NCI-H2029 treated with DMSO at 0.1 percent for 48 hours (cell line): Measurements from ENCODE around the gene AUTS2.

Experiments used
- DNase-seq: peaks from one replicate; lab custom pipeline; 2025; lab: John Stamatoyannopoulos, UW

Gene AUTS2

DNA sequence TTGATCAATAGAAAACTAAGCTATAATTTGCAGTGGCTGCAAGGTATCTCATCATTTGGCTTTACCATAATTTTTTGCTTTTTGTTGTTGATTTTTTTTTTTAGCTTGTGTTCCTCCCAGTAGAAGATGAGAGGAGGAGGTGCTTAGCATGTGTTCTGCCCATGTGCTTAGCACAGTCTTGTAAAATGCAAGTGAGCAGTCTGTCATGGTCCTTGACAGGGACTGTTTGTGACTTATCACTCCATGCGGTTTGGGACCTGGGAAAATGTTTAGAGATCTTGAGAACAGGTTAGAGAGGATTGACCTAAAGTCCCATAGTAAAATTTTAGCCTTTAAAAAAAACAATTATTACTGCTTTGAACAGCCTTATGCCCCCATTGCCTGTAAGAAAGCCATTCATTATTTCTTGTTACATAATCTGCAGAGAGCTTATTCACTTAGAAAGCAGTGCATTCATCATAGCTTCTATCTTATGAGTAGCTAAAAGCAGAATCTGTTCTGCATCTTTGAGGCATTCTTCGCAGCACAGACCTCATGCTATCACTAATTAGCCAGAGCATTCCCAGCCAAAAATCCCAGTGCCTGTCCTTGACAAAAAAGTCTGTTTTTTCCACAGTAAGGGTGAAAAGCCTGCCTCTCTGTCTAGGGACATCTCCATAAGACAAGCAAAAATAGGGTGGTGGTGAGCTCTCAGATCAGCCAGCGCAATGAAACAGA is 784.9 kb downstream of the AUTS2 start:
- no peak for DNase-seq

DNA sequence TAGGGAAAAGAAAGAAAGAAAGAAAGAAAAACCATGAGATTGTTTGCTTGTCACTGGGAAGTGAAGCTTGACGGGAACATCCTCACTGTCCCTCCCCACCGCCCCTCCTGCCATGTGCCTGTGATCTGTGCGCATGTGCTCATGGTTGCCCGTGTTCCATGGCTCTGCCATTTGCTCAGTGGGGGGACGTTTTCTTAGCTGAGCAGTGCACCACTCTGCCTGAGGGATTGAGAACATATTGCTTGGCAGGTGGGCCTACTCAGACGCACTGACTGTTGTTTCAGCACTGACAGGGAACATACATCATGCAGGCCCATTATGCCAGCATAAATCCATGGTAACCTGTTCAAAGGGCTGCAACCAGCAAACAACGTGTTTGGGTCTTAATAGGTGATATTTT is 785.7 kb downstream of the AUTS2 start:
- no peak for DNase-seq

DNA sequence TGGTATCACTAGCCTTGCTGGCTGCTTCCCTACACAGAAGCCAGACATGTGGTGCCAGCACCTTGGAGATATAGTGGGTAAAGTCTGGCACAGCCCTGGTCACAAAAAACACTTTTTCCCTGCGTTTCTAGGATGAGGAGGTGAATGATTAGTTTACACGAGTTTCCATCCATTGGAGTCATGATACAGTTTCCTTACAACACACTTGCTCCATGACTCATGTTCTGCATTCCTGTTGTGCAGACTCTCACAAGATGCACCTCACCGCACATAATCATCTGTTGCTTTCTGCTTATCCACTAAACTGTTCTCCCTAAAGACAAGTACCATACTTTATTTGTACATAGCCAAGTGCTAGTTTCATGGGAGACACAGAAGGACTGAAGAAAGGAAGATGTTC is 786.6 kb downstream of the AUTS2 start:
- no peak for DNase-seq

GRCh38 chr7:70387217-70387616 is 788.9 kb downstream of the AUTS2 start:
- no peak for DNase-seq

- DNase-seq = no peak
Measured at GRCh38 chr7:70389531-70390151, 791.4 kb downstream of the AUTS2 start.

- DNase-seq = no peak
Measured at GRCh38 chr7:70390251-70390650, 792.0 kb downstream of the AUTS2 start.

DNA sequence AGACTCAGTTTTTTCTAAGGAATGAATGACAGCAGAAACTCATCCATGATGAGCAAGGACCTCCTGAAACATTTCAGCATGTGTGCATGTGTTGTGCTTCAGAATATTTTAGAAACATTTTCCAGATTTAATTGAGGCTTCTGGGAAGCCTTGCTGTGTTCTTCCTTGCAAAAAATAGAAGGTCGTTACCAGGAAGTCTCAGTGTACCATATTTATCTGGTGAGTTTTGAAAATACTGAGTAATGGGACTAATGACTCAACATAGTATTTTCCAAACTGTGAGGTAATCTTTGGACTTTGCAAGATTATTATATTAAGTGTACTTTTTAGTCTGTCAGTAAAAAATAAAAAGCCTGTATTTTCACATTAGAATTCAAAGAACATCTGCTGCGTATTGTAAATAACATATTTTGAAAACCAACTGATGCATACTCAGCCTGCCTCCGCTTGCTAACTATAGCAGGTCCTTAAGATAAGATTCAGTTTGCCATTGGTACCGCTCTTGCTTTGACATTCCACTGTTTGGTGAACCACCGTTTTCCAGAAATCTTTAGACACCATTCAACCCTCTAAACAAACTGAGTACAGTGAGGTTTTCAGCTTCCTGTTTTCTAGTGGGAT is 794.1 kb downstream of the AUTS2 start:
- no peak for DNase-seq

DNA sequence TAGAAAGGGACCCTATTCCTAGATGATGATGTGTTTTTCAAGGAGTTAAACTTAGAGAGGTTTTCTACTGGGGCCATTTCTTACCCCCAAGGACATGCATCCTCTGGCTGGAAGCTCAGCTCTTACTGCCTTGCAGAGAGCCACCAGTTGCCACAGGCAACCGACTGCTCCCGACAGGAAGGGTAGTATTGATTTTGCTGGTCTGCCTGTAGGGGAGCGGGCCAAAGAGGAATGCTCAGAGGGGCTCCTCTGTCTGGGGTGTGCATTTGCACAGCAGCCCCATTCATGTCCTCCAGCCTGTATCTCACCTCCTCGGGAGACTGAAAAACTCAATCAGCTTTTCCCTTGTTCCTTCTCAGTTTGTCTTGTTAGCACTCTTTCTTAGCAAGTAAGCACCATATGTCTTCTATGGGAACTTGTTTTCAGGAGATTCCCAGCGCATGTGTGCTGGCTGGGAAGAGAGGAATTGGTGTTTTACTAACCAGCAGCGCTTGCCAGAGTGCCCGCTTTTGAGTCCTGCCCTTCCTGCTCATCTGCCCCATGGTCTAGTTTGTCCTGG is 794.7 kb downstream of the AUTS2 start:
- no peak for DNase-seq

- DNase-seq = no peak
Measured at GRCh38 chr7:70393956-70394355, 795.7 kb downstream of the AUTS2 start.

DNA sequence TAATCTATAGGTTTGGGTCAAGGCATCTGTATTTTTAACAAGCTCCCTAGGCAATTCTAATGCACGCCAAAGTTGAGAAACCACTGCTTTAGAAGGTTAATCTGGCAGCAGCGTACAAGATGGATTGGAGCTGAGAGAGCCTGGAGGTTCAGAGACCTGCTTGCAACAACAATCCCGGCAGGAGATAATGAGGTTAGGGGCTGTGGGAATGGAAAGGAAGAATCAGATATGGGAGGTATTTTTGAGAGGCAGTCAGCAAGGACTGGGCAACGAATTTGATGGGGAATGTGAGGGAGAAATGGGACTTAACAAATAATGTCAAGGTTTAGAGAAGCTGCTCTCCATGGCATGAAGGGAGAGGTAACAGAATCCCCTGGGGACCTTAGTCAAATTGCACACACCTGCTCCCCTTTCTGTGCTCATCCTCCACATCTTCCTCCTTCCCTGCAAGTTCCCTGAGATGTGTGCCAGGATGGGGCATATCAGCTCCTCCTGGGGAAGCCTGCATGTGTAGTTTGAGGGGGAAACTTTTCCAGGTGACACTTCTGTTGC is 802.6 kb downstream of the AUTS2 start:
- no peak for DNase-seq

DNA sequence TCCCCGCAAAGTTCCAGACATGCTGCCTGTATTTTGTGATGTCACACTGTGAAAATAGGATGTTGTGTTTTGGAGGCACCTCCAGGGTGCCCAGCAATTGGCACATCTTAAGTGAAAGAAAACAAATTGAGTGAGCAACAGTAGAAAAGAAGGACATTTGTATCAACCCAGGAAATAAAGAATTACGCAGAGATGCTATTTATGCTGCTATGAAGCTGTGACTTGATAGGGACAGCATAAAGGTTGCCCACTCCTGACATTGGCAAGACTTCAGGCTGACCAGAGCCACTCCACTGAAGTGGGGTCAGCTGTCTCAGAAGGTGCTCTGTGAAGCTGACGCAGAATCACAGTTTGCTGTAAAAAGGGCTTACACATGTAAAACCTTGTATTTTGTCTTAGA is 803.8 kb downstream of the AUTS2 start:
- no peak for DNase-seq

DNA sequence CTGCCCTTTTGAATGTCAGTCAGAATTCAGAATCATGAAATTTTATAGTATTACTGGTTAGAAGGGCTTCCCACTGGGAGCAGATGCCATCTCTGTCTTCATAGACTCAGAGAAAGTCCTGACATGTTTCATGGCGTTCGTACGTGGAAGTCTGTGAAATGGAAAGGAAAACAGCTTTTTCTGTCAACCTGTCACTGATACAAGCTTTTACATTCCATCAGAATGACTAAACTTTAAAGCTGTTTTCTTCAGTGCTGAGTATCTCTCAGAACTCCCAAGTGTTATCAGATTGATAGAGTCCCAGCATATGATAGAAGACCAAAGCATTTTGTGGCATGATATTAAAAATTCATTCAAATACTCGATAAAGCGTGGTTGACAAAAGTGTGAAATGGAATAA is 807.0 kb downstream of the AUTS2 start:
- no peak for DNase-seq

DNA sequence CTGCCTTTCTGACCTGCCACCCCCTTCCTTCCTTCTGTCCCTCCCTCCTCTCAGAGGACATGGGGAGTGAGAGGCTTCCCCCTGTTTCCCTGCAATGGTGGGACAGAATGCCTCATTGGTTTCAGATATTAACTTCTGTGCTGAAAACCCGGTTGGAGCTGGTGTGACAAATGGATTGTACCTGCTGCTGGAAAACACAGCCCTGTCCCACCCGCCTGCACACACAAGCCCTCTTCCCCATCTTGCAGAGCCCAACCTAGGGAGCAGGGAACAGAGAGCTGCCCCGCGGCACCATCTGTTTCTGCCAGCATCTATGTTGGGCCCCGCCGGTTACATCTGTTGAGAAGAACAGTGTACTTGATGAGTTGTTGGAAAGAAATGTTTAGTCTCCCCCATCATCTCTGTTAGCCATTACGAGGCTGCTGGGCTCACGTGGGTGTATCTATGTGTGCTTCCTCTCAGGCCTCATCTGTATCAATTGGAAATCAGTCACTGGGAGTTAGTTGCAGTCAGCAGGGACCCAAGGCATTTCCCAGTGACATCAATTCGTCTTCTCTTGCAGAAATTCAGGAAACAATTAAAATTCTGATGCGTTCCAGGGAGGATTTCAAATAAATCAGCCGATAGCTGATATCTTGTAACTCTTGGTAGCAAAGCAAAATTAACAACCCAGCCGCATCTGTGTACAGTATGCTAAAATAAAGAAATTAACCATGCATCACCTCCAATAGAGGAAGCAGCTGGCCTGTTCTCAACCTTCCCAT is 808.1 kb downstream of the AUTS2 start:
- no peak for DNase-seq

DNA sequence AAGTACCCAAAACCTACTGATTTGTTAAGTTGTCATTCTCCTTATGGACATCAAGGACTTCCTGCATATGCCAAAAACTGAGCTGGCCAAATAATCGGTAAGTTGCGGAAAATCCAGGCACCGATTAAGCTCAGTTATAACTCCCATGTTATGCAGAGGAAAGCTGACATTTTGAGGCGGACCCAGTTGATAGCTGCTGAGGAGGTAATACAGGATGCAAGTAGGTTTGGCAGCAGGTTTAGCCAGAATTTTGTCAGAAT is 808.6 kb downstream of the AUTS2 start:
- no peak for DNase-seq

- DNase-seq = no peak
Measured at GRCh38 chr7:70408477-70408876, 810.2 kb downstream of the AUTS2 start.

DNA sequence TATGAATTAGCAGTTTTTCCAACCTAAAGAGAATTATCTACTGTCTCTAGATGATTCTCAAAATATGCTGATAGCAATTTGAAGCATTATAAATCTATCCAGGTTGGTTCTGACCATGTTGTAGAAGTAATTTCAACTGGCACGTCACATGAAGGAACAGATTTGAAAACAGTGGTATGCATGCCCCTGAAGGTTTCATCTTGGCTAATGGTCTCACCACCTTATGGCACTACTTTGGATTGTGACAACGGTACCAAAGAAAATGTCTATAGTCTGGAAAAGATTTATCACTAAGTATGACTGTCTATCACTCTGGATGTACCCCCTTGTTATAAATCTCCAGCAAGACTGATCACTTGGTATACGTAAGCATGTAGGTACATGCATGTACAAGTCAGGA is 810.6 kb downstream of the AUTS2 start:
- DNase-seq = no peak

GRCh38 chr7:70410134-70410750 is 812.0 kb downstream of the AUTS2 start:
- DNase-seq = no peak

DNA sequence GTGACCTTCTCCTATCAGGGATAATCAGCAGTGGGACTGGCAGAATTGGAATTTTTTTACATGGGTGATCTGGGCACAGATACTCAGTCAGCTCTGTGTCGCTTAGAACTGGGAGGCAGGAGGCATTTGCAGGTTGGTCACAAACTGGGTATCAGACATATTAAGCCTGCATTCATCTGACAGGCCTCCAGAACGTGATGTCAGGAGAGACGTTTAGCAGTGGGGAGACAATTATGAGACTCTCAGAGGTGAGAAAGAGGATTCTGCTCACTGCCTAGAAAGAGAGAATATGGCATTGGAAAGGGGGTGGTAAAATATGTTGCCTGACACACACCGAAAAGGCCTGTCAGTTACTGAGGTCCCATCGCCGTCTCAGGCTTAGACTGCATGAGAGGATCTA is 816.1 kb downstream of the AUTS2 start:
- no peak for DNase-seq

GRCh38 chr7:70415179-70415972 is 817.1 kb downstream of the AUTS2 start:
- no peak for DNase-seq

- DNase-seq = no peak
Measured at GRCh38 chr7:70416347-70416985, 818.2 kb downstream of the AUTS2 start.
